ENCODE data around the gene CIBAR2. TPM values are rescaled to one million over a fixed set of nuclear protein-coding genes. Genes with fewer than 3 reads are reported as not detected.

CIBAR2 gene
- total and polyA plus RNA-seq, 2 donors: 0.09 to 0.46 TPM

- Histone ChIP-seq H3K27me3 (ENCODE audit: control insufficient read depth in 2 of 2, insufficient read depth in 1 of 2, low read length in 1 of 2) (peaks cover 0 to 2% of the 10 kb centered on the region in 2 donors), H3K4me1 (ENCODE audit: control insufficient read depth in 2 of 2, insufficient read depth in 2 of 2, low read length in 2 of 2) (peaks cover 2 to 14% of the 10 kb centered on the region in 2 donors), H3K9me3 (ENCODE audit: control insufficient read depth in 2 of 2, insufficient read depth in 1 of 2, low read length in 1 of 2) (no peaks in the 10 kb centered on the region), H3K36me3 (ENCODE audit: control insufficient read depth in 2 of 2, insufficient read depth in 2 of 2, low read length in 1 of 2) (no peaks in the 10 kb centered on the region), H3K4me3 (ENCODE audit: low read length in 2 of 2) (no peak overlapping the region), H3K27ac (ENCODE audit: low read depth in 1 of 2, low read length in 1 of 2) (no peak overlapping the region)
- 97% methylated on average over 8 of the region's 8 CpGs for WGBS
- DNase-seq (ENCODE audit: low read depth in 6 of 9, low spot score in 9 of 9): no peak
These were observed 40.8 kb upstream of the CIBAR2 start for GRCh38 chr16:85153046-85153445.

GRCh38 chr16:85152414-85153030 is 40.2 kb upstream of the CIBAR2 start:
- no peaks in the 10 kb centered on the region for H3K9me3 ChIP-seq (ENCODE audit: control insufficient read depth in 2 of 2, insufficient read depth in 1 of 2, low read length in 1 of 2)
- H3K36me3 ChIP-seq (ENCODE audit: control insufficient read depth in 2 of 2, insufficient read depth in 2 of 2, low read length in 1 of 2): no peaks in the 10 kb centered on the region
- peaks cover 0 to 2% of the 10 kb centered on the region in 2 donors for H3K27me3 ChIP-seq (ENCODE audit: control insufficient read depth in 2 of 2, insufficient read depth in 1 of 2, low read length in 1 of 2)
- H3K4me3 ChIP-seq (ENCODE audit: low read length in 2 of 2): no peak overlapping the region
- no peak overlapping the region for H3K27ac ChIP-seq (ENCODE audit: low read depth in 1 of 2, low read length in 1 of 2)
- 91% methylated on average over 14 of the region's 14 CpGs for WGBS
- H3K4me1 ChIP-seq (ENCODE audit: control insufficient read depth in 2 of 2, insufficient read depth in 2 of 2, low read length in 2 of 2): peaks cover 0 to 9% of the 10 kb centered on the region in 2 donors
- DNase-seq (ENCODE audit: low read depth in 6 of 9, low spot score in 9 of 9): no peak

- no peaks in the 10 kb centered on the region for H3K9me3 ChIP-seq (ENCODE audit: control insufficient read depth in 2 of 2, insufficient read depth in 1 of 2, low read length in 1 of 2)
- H3K27ac ChIP-seq (ENCODE audit: low read depth in 1 of 2, low read length in 1 of 2): no peak overlapping the region
- no peaks in the 10 kb centered on the region for H3K36me3 ChIP-seq (ENCODE audit: control insufficient read depth in 2 of 2, insufficient read depth in 2 of 2, low read length in 1 of 2)
- WGBS: 88% methylated on average over 24 of the region's 24 CpGs
- H3K4me3 ChIP-seq (ENCODE audit: low read length in 2 of 2): no peak overlapping the region
- no peak for DNase-seq (ENCODE audit: low read depth in 6 of 9, low spot score in 9 of 9)
- peaks cover 0 to 2% of the 10 kb centered on the region in 2 donors for H3K27me3 ChIP-seq (ENCODE audit: control insufficient read depth in 2 of 2, insufficient read depth in 1 of 2, low read length in 1 of 2)
- peaks cover 0 to 4% of the 10 kb centered on the region in 2 donors for H3K4me1 ChIP-seq (ENCODE audit: control insufficient read depth in 2 of 2, insufficient read depth in 2 of 2, low read length in 2 of 2)
These were observed 39.5 kb upstream of the CIBAR2 start for GRCh38 chr16:85151603-85152413.

- DNase-seq (ENCODE audit: low read depth in 6 of 9, low spot score in 9 of 9): no peak
- H3K27ac ChIP-seq (ENCODE audit: low read depth in 1 of 2, low read length in 1 of 2): no peak overlapping the region
- peaks cover 0 to 2% of the 10 kb centered on the region in 2 donors for H3K27me3 ChIP-seq (ENCODE audit: control insufficient read depth in 2 of 2, insufficient read depth in 1 of 2, low read length in 1 of 2)
- H3K36me3 ChIP-seq (ENCODE audit: control insufficient read depth in 2 of 2, insufficient read depth in 2 of 2, low read length in 1 of 2): no peaks in the 10 kb centered on the region
- no peaks in the 10 kb centered on the region for H3K9me3 ChIP-seq (ENCODE audit: control insufficient read depth in 2 of 2, insufficient read depth in 1 of 2, low read length in 1 of 2)
- H3K4me1 ChIP-seq (ENCODE audit: control insufficient read depth in 2 of 2, insufficient read depth in 2 of 2, low read length in 2 of 2): peaks cover 0 to 4% of the 10 kb centered on the region in 2 donors
- 89% methylated on average over 11 of the region's 11 CpGs for WGBS
- H3K4me3 ChIP-seq (ENCODE audit: low read length in 2 of 2): no peak overlapping the region
These were observed 38.9 kb upstream of the CIBAR2 start for GRCh38 chr16:85151079-85151602.

- H3K9me3 ChIP-seq (ENCODE audit: control insufficient read depth in 2 of 2, insufficient read depth in 1 of 2, low read length in 1 of 2): no peaks in the 10 kb centered on the region
- no peak overlapping the region for H3K4me3 ChIP-seq (ENCODE audit: low read length in 2 of 2)
- no peaks in the 10 kb centered on the region for H3K36me3 ChIP-seq (ENCODE audit: control insufficient read depth in 2 of 2, insufficient read depth in 2 of 2, low read length in 1 of 2)
- peaks cover 0 to 2% of the 10 kb centered on the region in 2 donors for H3K27me3 ChIP-seq (ENCODE audit: control insufficient read depth in 2 of 2, insufficient read depth in 1 of 2, low read length in 1 of 2)
- peaks cover 0 to 4% of the 10 kb centered on the region in 2 donors for H3K4me1 ChIP-seq (ENCODE audit: control insufficient read depth in 2 of 2, insufficient read depth in 2 of 2, low read length in 2 of 2)
- DNase-seq (ENCODE audit: low read depth in 6 of 9, low spot score in 9 of 9): no peak
- no peak overlapping the region for H3K27ac ChIP-seq (ENCODE audit: low read depth in 1 of 2, low read length in 1 of 2)
- WGBS: 96% methylated on average over 9 of the region's 9 CpGs
These were observed 38.2 kb upstream of the CIBAR2 start for GRCh38 chr16:85150331-85150940.

- H3K27ac ChIP-seq (ENCODE audit: low read depth in 1 of 2, low read length in 1 of 2): no peak overlapping the region
- no peaks in the 10 kb centered on the region for H3K36me3 ChIP-seq (ENCODE audit: control insufficient read depth in 2 of 2, insufficient read depth in 2 of 2, low read length in 1 of 2)
- H3K27me3 ChIP-seq (ENCODE audit: control insufficient read depth in 2 of 2, insufficient read depth in 1 of 2, low read length in 1 of 2): peaks cover 0 to 2% of the 10 kb centered on the region in 2 donors
- H3K4me1 ChIP-seq (ENCODE audit: control insufficient read depth in 2 of 2, insufficient read depth in 2 of 2, low read length in 2 of 2): peaks cover 0 to 4% of the 10 kb centered on the region in 2 donors
- 95% methylated on average over 14 of the region's 14 CpGs for WGBS
- H3K4me3 ChIP-seq (ENCODE audit: low read length in 2 of 2): no peak overlapping the region
- DNase-seq (ENCODE audit: low read depth in 6 of 9, low spot score in 9 of 9): no peak
- no peaks in the 10 kb centered on the region for H3K9me3 ChIP-seq (ENCODE audit: control insufficient read depth in 2 of 2, insufficient read depth in 1 of 2, low read length in 1 of 2)
These were observed 37.5 kb upstream of the CIBAR2 start for GRCh38 chr16:85149776-85150175.

- no peaks in the 10 kb centered on the region for H3K9me3 ChIP-seq (ENCODE audit: control insufficient read depth in 2 of 2, insufficient read depth in 1 of 2, low read length in 1 of 2)
- WGBS: 83% methylated on average over 9 of the region's 9 CpGs
- no peak for DNase-seq (ENCODE audit: low read depth in 6 of 9, low spot score in 9 of 9)
- H3K4me1 ChIP-seq (ENCODE audit: control insufficient read depth in 2 of 2, insufficient read depth in 2 of 2, low read length in 2 of 2): peaks cover 0 to 4% of the 10 kb centered on the region in 2 donors
- H3K27me3 ChIP-seq (ENCODE audit: control insufficient read depth in 2 of 2, insufficient read depth in 1 of 2, low read length in 1 of 2): peaks cover 0 to 2% of the 10 kb centered on the region in 2 donors
- H3K36me3 ChIP-seq (ENCODE audit: control insufficient read depth in 2 of 2, insufficient read depth in 2 of 2, low read length in 1 of 2): no peaks in the 10 kb centered on the region
- no peak overlapping the region for H3K27ac ChIP-seq (ENCODE audit: low read depth in 1 of 2, low read length in 1 of 2)
- no peak overlapping the region for H3K4me3 ChIP-seq (ENCODE audit: low read length in 2 of 2)
These were observed 36.7 kb upstream of the CIBAR2 start for GRCh38 chr16:85148931-85149330.

GRCh38 chr16:85146922-85147651 is 34.8 kb upstream of the CIBAR2 start:
- H3K27ac ChIP-seq (ENCODE audit: low read depth in 1 of 2, low read length in 1 of 2): no peak overlapping the region

More at GRCh38 chr16:85146922-85147651, 34.8 kb upstream of the CIBAR2 start:
- no peaks in the 10 kb centered on the region for H3K9me3 ChIP-seq (ENCODE audit: control insufficient read depth in 2 of 2, insufficient read depth in 1 of 2, low read length in 1 of 2)
- peaks cover 0 to 4% of the 10 kb centered on the region in 2 donors for H3K27me3 ChIP-seq (ENCODE audit: control insufficient read depth in 2 of 2, insufficient read depth in 1 of 2, low read length in 1 of 2)
- WGBS: 89% methylated on average over 27 of the region's 27 CpGs
- DNase-seq (ENCODE audit: low read depth in 6 of 9, low spot score in 9 of 9): no peak
- no peaks in the 10 kb centered on the region for H3K36me3 ChIP-seq (ENCODE audit: control insufficient read depth in 2 of 2, insufficient read depth in 2 of 2, low read length in 1 of 2)
- peaks cover 0 to 4% of the 10 kb centered on the region in 2 donors for H3K4me1 ChIP-seq (ENCODE audit: control insufficient read depth in 2 of 2, insufficient read depth in 2 of 2, low read length in 2 of 2)
- H3K4me3 ChIP-seq (ENCODE audit: low read length in 2 of 2): no peak overlapping the region

Measured in thymus (tissue), 11 donors.